Stimulated activated CD4-positive, alpha-beta T cell treated with anti-CD3 and anti-CD28 coated beads, Interleukin-1b, Interleukin-23, amount 100 ng/mL, for 24 hours (primary cell): ENCODE measurements around the gene SAE1.
"Not testable (repeated sequence)": the region's sequence is repeated elsewhere in the genome, so short reads cannot be mapped to it uniquely, and the experiment has no call there.

Source experiments
- DNase-seq, 4 experiments: peaks; one replicate each; pipeline ENCODE4 v3.0.0-alpha.2; 2020; ENCODE audit warnings: low read depth in 4 of 4, low spot score in 1 of 4

The SAE1 gene

DNA sequence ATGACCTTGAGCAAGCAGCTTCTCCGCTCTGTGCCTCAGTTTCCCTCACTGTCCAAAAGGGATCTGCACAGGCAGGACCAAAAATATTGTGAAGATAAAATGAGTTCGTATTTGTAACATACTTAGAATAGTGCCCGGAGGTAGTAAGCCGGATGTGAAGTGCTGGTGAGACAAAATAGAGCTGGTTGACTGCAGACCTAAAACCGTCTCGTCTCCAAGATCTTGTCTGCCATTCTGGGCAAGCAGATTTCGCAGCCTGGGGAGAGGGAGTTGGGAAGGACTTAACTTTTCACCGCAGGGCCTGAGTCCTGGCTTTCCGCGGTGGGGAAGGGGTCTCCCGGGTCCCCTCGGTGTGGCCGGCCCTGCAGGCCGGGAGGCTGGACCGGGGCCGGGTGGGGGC, 108.5 kb downstream of the SAE1 start:
- no peak for DNase-seq

DNA sequence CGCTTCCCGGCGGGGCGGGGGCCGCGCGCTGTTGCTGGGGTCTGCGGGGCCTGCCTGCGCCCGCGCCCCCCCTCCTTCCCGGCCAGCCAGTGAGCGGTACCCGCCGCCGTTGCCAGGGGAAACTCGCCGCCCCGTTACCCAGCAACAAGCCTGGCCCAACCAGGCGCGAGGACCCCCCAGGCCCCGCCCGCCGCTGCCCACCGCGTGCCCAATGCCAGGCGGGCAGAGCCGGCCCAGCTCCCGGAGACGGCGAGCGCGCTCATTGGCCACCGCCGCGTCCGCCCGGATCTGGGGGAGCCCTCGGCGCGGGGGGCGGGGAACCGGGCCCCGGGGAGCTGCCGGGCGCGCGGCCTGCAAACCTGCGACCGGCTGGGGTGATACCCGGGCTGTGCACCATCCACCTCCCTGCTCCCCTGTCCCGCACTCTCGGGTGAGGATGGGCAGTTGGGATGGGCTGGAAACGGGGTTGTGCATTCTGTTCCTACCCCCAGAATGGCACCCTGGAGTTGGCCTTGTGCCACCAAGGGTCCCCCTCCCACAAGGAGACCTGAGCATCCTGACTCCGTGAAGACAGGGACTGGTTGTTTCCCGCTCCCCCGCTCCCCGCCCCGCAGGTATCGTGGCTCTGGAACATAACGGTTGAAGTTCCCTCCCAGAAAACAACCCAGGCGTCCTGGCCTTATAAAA, 109.1 kb downstream of the SAE1 start:
- DNase-seq: no peak

DNA sequence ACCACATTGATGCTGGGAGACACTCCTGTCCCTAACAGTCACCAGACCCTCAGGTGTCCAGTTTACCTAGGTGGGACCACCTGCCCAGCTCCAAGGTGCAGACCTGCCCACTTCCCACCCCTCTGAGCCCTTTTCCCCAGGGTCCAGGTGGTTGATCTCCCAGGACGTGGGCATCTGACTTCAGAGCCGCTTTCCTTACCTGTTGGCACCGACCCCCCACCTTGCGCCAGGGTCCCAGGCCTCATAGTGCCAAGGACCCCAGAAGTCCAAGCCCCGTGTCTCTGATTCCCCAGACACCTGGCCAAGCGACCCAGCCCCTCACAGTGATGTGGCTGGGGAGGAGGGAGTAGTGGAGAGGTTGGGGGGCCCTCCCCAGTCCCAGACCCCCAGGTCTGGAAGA, 109.9 kb downstream of the SAE1 start:
- no peak for DNase-seq

DNA sequence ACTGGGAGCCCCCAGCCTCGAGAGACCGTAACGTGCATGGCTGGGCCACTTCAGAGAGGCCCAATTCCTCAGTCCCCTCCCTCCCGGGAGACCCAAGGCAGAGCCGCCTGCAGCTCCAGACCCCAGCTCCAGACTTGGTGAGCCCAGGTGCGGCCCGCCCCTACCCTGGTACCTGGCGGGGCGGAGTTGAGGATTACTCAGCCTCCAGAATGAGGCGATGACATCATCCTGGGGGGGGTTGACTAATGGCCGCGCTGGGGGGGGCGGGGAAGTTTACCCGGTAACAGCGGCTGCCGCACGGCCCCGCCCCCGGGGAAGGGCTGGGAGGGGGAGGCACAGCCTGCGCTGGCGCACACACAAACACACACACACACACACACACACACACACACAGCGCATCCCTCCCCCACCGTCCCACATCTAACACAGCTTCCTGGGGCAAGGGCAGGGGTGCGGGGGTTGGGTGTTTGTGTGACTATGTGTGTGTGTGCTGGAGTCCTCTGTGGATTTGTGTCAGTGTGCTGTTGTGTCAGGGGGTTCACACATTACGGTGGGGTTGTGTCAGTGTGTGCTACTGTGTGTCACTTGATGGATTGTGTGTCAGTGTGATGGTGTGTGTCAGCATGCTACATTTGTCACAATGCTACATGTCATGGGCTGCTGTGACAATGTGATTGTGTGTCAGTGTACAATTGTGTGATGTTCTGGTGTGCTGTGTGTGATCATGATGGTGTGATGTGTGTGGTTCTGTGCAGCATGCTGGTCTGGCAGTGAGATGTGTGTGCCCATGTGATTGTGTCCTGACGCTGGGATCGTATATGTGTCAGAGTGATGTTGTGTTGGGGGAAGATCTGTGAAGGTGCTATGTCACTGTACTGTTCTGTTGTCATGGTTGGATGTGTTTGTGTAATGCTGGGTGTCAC, 110.6 kb downstream of the SAE1 start:
- peak; percentile 72 to 81 (median 78) for DNase-seq

DNA sequence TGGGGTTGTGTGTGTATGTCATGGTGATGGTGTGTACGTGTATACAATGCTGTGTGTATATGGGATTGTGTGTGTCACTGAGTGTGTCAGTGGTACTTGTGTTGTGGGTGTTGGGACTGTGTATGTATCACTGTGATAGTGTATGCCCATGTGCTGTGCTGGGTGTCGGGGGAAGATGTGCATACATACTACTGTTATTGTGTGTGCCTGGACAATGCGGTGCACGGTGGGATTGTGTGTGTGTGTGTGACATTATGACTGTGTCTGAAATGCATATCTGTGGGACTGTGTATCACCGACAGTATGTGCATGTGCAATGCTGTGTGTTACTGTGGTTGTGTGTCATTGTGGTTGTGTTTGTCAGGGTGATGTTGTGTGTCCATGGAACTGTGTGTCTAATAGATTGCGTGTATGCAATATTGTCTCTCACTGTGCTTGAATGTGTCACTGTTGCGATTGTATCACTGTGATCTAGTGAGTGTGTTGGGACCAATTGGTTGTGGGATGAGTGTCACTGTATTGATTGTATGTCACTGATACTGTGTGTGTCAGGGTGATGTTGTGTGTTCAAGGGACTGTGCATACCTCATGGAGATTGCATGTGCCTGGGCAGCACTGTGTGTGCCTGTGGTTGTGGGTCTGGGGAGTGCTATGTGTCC, 111.4 kb downstream of the SAE1 start:
- DNase-seq: no peak

DNA sequence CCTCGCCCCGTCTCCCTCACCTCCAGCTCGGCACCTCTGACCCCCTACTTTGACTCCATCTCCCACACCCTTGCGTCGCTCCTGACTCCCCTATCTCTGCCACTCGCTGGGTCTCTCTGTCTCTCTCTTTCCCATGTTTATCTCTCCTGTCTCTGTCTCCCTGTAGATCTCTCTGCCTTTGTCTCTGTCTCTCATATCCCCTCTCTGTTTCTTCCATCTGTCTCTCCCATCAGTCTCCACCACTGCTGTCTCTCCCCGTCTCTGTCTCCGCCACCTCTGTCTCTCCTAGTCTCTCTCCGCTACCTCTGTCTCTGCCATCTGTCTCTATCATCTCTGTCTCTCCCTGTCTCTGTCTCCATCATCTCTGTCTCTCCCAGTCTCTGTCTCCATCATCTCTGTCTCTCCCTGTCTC, 112.7 kb downstream of the SAE1 start:
- DNase-seq: no peak

DNA sequence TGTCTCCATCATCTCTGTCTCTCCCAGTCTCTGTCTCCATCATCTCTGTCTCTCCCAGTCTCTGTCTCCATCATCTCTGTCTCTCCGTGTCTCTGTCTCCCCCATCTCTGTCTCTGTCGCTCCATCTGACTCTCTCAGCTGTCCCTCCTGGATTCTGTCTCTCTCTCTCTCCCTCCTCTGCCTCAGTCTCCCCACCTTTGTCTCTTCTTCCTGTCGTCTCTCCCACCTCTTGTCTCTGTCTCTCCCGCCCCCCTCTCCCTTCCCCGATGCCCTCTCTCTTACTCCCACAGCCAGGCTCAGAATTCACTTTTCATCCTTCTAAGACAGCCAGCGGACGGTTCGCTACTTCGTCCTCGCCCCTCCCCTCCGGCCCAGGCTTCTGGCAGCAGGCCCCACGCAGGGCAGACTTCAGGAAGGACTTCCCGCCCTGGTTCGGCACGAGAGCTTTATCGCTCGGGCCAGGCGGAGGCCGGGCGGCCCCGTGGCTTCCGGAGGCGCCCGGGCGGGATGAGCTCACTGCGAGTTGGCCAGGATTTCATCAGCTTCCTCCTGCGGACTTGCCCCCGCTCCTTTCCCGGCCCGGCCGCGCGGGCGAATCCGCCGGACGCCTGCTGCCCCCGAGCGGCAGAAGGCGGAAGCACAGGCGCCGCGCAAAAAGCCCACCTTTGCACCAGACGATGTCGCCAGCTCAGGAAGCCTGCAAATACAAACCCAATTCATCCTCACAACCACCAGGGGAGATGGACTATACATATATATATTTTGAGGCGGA, 113.3 kb downstream of the SAE1 start:
- DNase-seq: peak; percentile 62 to 89 (median 82)

DNA sequence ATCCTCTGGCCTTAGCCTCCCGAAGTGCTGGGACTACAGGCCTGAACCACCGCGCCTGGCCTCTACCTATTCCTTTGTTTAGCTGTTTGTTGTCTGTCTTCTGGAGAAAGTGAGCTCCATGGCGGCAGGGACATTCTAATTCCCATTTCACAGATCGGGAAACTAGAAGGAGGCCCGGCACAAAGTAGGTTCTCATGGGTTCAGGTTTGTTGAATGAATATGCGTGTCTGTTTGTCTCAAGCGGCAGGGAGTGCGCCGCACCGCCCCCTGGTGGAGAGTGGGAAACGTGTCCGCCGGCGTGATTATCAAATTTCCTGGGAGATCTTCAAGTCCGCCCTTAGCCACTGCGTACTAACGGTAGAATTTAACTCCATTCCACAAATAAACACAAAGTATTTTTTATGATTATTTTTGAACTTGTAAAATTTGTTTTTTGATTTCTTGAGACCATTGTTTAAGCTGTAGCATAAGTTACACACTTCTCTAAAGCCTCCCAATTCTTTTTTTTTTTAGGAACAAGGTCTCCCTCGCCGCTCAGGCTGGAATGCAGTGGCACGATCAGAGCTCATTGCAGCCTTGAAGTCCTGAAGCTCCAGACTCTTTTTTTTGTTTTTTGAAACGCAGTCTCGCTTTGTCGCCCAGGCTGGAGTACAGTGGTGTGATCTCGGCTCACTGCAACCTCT, 116.8 kb downstream of the SAE1 start:
- peak in 3 of 4 experiments; percentile 60 to 79 (median 73) for DNase-seq

DNA sequence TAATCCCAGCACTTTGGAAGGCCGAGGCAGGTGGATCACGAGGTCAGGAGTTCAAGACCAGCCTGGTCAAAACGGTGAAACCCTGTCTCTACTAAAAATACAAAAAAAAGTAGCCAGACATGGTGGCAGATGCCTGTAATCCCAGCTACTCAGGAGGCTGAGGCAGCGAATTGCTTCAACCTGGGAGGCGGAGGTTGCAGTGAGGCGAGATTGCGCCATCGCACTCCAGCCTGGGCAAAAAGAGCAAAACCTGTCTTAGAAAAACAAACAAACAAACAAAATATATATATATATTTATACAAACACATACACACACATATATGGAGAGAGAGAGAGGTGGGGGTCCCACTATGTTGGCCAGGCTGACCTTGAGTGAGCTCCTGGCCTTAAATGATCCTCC, 122.4 kb downstream of the SAE1 start:
- DNase-seq: not testable (repeated sequence)

DNA sequence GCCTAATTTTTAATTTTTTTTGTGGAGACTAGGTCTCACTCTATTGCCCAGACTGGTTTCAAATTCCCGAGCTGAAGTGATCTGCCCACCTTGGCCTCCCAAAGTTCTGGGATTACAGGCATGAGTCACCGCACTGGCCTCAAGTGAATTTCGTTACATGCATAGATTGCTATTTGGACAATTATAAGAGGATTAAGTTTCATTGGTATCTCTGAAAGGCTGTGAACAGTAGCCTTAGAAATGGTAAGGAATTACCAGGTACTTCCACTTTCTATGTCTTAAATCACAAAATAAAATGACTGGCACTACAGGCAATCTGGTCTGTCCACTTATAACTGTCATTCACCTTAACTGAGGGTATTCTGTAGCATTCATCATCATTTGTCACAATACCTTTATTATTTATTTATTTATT, 122.8 kb downstream of the SAE1 start:
- no peak for DNase-seq

DNA sequence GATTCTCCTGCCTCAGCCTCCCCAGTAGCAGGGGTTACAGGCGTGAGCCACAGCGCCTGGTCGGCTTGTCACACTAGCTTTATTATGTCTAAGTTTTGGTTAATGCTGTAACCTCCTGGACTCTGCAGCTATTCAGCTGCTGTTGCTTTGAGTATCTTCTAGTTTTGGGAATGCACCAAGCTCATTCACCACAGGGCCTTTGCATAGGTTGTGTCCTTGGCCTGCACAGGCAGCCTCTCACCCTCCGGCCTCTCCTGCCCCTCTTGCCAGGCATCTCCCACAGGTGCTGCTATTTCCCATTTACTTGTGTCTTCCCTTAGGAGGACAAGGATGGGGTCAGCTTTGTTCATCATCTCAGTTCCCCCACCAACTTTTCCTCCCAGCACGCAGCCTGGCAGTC, 123.3 kb downstream of the SAE1 start:
- DNase-seq: no peak

DNA sequence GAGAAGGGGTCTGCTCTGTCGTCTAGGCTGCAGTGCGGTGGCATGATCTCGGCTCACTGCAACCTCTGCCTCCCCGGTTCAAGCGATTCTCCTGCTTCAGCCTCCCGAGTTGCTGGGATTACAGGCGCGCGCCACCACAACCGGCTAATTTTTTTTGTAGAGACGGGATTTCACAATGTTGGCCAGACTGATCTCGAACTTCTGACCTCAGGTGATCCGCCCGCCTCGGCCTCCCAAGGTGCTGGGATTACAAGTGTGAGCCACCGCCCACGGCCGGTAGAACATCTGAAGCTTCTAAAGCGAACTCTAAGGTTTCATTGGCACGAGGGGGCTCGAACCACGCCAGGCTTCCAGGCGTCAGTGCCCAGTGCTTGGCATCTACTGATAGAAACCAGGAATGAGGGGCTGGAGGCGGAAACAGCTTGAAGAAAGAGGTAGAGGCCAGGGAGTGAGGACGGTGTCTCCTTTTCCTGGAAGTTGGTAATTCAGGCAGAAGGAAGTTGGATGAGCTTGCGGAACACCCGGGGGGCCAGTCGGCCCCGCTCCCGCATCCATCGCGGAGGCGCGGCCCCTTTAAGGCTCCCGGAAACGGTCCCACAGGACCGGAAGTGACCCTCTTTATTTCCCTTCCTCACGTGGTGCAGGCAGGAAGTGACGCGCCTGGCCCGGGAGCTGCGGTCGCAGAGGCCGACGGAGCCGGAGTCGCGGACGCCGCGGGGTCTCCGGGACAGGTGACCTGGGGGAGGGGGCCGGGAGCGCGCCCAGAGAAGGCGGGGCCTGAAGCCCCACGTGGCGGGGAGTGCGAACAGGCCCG, 125.5 kb downstream of the SAE1 start, which contains the start of gene CCDC9:
Gene CCDC9, plus strand, starts transcription at position 647 of the 814 bp plus-strand sequence. CDS start 1,876 bp downstream, outside the sequence.
- DNase-seq: peak; percentile 84 to 91 (median 88)

DNA sequence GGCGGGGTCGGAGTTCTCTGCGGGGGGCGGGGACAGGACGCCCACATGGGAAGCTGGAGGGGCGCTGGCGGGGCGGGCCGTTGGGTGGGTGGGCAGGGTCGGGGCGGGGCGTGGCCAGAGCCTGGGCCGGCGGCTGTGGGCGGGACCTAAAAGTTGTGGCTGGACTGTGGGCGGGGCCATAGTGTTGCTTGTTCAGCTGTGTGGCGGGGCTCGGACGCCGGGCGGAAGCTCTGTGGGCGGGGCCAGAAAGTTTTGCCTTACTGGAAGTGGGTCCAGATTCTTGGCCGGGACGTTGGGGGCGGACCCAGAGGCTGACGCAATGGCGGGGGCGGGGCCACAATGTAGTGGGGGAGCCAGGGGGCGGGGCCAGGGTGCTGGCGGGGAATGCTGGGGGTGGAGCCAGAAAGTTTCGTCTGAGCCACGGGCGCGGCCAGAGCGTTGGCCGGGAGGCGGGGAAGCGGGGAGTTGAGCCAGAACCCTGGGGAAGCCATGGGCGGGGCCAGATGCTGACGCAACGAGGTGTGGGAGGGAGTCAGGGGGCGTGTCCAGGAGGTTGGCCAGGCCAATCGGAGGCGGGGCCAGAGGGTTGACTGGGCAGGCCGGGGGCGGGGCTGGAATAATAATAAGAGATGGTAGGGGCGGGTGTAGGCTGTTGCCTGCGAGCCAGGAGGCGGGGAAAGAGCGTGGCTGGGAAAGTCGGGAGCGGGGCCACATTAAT, 126.2 kb downstream of the SAE1 start:
- DNase-seq: peak; percentile 99 to 100 (median 100)

DNA sequence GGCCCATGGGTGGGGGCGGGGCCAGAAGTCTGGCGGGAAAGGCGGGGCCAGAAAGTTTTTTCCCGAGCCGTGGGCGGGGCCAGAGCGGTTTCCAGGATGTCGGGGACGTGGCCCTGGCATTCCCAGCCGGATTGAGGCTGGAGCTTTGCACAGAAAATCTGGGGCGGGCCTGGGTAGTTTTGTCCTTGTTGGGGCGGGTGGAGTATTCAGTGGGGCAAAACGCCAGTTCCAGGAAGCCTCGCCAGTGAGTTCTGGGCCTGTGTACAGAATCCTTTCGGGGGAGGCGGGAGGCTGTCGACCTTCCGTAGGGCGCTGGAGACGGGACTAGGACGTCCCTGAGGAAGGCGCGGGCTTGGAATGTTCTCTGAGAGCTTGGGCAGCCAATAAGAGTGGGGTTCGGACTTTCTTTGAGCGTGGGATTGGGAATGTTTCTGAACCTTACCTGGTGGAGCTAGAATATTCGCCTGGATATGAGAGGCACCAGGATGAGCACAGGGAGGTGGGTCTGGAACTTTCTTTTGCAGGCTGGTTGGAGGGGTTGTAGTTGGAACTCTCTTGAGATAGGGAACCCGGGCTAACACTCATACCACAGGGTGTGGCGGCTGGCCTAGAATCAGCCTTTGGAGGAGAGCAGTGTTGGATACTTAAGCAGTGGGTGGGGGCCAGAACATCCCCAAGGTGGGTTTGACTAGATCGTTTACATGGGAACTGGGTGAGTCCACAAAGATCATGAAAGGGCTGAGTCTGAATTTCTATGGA, 127.0 kb downstream of the SAE1 start:
- DNase-seq: no peak

DNA sequence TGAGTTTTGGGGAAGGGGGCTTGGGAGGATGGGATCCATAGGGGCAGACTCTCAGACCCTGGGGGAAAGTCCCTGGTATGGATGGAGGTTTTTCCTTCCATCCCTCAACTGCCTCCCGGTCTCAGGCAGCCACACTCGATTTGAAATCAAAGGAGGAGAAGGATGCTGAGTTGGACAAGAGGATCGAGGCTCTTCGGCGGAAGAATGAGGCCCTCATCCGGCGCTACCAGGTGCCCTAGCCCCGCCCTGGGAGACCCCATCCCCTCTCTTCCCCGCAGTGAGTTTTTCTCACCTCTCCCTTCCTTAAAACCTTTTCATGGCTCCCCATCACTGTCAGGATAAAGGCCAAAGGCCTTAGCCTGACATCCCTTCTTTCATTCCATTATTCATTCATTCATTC, 127.8 kb downstream of the SAE1 start:
- DNase-seq: no peak

DNA sequence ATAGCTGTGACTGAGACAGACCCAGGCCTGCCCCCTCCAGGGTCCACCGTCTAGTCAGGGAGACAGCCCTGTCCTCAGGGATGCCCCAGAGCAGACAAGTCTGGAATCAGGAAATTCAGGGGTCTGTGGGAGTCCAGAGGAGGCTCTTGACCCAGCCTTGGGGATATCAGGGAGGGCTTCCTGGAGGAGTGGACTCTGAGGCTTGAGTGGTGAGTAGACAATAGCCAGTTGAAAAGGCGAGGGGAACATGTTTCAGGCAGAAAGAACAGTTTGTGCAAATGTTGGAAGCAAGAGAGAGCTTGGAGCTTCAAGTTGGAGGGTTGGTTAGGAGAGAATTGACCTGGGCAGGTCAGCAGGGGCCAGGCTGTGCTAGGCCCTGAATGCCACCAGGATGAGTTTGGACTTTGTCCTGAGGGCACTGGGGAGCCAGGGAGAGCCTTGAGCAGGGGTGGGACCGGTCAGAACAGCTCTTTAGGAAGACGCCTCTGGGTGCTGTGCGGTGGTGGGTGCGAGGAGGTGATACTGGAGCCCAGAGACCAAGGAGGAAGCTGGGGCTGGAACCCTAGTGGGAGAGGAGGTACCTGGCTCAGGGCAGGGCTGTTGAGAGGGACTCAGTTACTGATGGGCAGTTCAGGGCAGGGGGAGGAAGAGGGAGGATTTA, 128.4 kb downstream of the SAE1 start:
- DNase-seq: no peak
